PC-9 (cell line): ENCODE results near the gene IL10RB.
"Not testable (repeated sequence)": the region's sequence is repeated elsewhere in the genome, so short reads cannot be mapped to it uniquely, and the experiment has no call there.

Experiments used
- EZH2 ChIP-seq: fragments of 200-600 bp; sonication (generic); IDR thresholded peaks from 2 replicates; pipeline ENCODE4 v1.8.0; 2017; ENCODE audit warnings: antibody characterized with exemption, low read depth
- TF ChIP-seq, protein P1 (sequence below): fragments of 200-600 bp; sonication (generic); conservative IDR thresholded peaks from 2 replicates; pipeline ENCODE4 v1.6.1; 2017; ENCODE audit warnings: mixed run types, antibody characterized with exemption, mild to moderate bottlenecking, moderate library complexity

DNA sequence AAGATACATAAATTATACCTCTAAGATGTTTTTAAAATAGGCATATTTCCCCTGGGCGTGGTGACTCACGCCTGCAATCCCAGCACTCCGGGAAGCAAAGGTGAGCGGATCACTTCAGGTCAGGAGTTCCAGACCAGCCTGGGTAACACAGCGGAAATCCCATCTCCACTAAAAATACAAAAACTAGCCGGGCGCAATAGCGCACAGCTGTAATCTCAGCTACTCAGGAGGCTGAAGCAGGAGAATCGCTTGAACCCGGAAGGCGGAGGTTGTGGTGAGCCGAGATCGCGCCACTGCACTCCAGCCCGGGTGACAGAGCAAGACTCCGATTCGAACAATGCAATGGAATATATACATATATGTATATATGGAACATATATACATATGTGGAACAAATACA lies 54.8 kb downstream of the IL10RB start:
- TF ChIP-seq, protein P1, sequence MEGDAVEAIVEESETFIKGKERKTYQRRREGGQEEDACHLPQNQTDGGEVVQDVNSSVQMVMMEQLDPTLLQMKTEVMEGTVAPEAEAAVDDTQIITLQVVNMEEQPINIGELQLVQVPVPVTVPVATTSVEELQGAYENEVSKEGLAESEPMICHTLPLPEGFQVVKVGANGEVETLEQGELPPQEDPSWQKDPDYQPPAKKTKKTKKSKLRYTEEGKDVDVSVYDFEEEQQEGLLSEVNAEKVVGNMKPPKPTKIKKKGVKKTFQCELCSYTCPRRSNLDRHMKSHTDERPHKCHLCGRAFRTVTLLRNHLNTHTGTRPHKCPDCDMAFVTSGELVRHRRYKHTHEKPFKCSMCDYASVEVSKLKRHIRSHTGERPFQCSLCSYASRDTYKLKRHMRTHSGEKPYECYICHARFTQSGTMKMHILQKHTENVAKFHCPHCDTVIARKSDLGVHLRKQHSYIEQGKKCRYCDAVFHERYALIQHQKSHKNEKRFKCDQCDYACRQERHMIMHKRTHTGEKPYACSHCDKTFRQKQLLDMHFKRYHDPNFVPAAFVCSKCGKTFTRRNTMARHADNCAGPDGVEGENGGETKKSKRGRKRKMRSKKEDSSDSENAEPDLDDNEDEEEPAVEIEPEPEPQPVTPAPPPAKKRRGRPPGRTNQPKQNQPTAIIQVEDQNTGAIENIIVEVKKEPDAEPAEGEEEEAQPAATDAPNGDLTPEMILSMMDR: not testable (repeated sequence)
- TF ChIP-seq EZH2: not testable (repeated sequence)
